GM21825 (cell line): ENCODE data around the gene RNF223.
A peak's percentile ranks its signal among the peaks of the same experiment; 100 is the strongest.

Source experiments
- ATAC-seq: cut with Tn5 transposase; IDR thresholded peaks from one replicate; pipeline ENCODE4 v1.9.1; 2021; ENCODE audit warnings: mild to moderate bottlenecking, moderate library complexity; ENCODE audit not compliant: unreplicated experiment

Gene RNF223

DNA sequence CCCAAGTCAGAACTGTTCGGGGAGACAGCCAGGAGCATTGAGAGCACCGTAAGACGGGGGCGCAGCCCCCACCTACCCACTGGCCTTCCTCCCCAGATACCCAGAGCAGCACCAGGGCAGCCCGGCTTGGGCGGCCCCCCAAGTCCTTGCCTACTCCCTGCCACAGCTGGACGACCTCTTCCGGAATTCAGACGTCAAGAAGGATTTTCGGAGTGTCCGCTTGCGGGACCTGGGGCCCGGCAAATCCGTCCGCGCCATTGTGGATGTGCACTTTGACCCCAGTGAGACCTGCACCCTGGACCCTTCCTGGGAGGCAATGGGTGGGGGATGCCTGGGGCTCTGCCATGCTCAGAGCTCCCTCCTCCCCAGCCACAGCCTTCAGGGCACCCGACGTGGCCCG lies 26.7 kb downstream of the RNF223 start:
- no peak for ATAC-seq

DNA sequence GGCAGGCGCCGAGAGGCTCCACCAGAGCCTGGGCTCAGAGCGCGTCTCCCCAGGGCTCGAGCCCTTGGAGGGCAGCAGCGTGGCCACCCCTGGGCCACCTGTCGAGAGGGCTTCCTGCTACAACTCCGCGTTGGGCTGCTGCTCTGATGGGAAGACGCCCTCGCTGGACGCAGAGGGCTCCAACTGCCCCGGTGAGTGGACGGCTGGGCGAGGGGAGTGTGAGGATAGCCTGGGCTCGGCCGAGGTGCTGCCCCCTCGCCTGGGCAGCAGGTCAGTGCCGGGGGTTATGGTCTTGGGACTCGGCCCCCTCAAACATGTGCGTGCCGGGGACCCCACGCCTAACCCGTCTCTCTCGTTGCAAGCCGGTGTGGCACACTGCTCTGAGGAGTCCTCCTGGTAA lies 27.3 kb downstream of the RNF223 start:
- ATAC-seq = no peak

DNA sequence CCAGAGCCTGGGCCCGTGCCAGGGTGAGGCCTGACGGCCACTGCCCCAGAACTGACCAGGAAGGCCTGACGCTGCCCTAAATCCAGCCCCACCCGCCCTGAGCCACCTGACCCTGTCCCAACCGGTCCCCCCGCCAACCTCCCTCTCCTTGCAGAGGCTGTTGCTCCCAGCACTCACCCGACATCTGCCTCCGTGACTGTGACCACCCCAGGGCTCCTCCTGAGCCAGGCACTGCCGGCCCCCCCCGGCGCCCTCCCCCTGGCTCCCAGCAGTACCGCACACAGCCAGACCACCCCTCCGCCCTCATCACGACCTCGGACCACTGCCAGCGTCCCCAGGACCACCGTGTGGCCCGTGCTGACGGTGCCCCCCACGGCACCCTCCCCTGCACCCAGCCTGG lies 27.9 kb downstream of the RNF223 start:
- no peak for ATAC-seq

DNA sequence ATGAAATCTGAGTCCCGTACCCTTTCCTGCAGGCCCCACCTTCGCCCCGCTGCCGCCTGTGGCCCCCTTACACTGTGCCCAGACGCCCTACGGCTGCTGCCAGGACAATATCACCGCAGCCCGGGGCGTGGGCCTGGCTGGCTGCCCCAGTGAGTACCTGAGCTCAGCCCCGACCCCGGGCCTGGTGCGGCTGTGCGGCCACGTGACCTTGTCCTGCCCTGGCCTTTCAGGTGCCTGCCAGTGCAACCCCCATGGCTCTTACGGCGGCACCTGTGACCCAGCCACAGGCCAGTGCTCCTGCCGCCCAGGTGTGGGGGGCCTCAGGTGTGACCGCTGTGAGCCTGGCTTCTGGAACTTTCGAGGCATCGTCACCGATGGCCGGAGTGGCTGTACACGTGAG lies 29.0 kb downstream of the RNF223 start:
- no peak for ATAC-seq

DNA sequence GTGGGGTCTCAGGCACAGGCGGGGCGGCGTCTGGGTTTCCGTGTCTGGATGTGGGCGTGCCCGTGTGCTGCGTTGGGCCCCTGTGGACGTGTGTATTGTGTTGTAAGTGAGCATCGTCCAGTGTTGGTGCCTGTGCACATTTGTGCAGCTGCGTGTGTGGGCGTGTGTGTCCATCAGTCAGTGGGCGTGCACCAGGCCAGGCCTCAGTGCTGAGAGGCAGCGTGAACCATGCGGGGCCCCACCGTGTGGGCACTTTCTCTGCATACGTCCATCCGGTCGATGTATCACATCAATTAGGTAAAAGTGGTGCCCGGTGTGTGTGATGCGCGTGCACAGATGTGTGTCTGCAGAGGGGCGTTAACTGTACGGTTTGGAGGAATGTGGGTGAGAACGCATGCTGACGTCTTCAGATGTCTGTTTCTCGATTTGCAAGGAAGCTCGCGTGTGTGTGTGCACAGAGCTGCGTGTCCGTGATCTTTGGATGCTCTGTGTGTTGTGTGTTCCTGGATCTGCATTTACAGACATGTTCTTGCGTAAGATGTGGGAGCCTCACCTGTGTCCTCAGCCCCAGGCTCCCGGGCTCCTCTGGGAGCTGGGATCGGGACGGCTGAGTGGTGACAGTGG lies 29.5 kb downstream of the RNF223 start:
- ATAC-seq = no peak

DNA sequence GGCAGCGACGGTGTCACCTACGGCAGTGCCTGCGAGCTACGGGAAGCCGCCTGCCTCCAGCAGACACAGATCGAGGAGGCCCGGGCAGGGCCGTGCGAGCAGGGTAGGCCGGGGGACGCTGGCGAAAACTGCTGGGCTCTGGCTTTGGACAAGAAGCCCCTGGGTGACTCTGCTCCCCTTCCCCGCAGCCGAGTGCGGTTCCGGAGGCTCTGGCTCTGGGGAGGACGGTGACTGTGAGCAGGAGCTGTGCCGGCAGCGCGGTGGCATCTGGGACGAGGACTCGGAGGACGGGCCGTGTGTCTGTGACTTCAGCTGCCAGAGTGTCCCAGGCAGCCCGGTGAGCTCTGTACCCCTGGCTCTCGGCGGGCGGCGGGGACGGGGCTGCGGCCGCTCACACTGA lies 30.2 kb downstream of the RNF223 start:
- no peak for ATAC-seq

DNA sequence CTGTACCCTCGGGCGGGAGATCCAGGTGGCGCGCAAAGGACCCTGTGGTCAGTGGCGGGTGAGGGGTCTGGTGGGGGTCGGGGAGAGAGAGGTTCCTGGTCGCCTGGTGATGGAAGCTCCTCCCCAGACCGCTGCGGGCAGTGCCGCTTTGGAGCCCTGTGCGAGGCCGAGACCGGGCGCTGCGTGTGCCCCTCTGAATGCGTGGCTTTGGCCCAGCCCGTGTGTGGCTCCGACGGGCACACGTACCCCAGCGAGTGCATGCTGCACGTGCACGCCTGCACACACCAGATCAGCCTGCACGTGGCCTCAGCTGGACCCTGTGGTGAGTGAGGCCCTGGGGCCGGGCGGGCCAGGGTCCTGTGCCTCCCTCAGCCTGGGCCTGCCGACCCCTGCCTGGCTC lies 30.7 kb downstream of the RNF223 start:
- no peak for ATAC-seq

GRCh38 chr1:1042835-1043234 lies 31.3 kb downstream of the RNF223 start:
- ATAC-seq = no peak

DNA sequence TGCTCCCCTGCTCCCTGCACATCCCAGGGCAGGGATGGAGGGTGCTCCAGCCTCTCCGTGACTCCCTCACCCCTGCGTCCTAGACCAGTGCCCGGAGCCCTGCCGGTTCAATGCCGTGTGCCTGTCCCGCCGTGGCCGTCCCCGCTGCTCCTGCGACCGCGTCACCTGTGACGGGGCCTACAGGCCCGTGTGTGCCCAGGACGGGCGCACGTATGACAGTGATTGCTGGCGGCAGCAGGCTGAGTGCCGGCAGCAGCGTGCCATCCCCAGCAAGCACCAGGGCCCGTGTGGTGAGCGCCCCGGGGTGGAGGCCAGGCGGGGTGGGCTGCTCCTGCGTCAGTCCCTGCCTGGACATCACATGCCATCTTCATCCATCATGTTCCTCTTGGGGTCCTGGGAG lies 32.2 kb downstream of the RNF223 start:
- ATAC-seq = no peak

GRCh38 chr1:1041092-1041523 lies 33.0 kb downstream of the RNF223 start:
- ATAC-seq = no peak

GRCh38 chr1:1040004-1040991 lies 33.8 kb downstream of the RNF223 start:
- peak; percentile 39 for ATAC-seq

- ATAC-seq = no peak
Observed at GRCh38 chr1:1039145-1039910, 34.8 kb downstream of the RNF223 start.

DNA sequence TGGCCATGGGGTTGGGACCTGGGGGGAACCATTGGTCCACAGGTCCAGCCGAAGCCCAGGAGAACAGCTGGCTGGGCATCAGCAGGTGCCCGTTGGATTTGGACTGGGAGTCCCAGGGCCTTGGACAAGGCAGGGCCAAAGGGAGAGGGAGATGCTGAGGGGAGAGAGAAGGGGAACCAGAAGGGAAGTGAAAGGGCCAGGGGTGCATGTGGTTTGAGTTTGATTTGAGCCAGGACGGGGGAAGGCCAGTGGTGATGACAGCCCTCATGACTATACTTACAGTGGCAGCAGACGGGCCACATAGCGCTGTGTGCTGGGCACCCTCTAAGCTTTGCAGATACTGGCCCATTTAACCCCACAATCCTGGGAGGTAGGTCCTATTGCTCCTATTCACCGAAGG lies 35.4 kb downstream of the RNF223 start:
- peak; percentile 43 for ATAC-seq

DNA sequence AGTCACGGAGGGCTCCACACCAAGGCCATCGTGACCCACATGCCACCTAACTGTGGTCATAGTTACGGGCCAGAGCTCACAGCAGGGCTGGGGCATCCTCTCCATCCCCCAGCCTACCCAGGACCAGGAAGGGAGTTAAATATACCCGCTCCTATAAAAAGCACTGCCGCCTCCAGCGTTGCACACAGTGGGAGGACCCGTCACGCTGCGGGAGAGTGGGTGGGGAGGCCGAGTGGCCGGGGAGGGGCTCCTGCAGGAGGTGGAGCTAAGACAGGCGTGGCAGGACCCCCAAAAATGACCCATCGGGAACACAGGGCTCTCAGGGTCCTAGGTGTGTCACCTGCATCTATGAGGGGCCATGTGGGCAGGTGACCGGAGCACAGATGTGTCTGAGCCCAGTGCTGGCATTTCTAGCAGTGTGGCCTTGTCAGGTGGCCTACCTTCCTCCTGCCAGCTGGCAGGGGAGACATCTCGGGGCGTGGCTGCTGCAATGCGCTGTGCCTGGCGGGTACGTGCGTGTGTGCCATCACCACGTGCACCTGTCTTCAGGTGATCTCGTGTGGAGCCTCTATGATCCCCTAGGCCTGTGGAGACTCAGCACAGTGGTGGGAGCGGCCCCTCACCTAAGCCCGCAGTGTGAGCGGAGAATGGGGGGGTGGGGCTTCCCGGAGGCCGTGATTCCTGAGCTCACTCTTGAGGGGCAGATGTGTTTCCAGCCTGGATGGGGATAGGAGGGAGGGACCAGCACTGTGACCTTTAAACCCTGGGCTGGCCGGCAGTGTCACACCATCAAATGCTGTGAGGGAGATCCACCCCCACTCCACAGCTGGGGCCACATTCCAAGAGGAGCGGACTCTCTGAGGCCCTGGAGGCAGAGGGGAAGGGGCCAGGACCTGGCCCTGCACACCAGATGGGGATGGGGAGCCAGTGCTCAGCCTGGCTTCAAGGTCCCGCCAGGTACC lies 36.5 kb downstream of the RNF223 start:
- no peak for ATAC-seq

DNA sequence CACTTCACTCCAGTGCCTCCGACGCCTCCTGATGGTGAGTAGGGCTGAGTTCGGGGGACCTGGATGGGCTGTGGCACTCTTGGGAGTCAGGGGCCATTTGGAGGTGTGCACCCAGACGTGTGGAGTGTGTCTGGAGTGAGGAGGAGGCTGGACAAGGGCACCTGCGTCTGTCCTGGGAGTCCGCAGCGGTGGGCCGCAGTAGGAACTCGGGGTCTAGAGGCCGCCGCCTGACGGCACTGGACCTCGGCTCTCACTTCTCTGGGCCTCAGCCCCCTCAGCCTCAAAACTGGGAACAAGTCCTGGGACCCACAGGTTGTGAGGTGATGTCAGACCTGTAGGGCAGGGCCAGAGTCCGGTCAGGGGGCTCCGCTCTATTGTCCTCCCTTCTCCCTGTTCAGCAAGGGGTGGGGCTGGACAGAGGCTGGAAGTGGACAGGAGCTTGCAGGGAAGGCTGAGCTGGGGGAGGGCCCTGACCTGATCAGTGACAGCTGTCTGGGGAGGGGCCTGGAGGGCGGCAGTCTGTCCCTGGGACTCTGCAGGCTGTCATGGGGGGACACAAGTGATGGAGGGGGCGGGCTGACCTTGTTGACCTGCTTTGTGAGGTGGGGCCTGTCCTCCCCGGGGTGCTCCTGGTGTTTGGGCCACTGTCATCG lies 38.7 kb downstream of the RNF223 start:
- ATAC-seq = no peak

DNA sequence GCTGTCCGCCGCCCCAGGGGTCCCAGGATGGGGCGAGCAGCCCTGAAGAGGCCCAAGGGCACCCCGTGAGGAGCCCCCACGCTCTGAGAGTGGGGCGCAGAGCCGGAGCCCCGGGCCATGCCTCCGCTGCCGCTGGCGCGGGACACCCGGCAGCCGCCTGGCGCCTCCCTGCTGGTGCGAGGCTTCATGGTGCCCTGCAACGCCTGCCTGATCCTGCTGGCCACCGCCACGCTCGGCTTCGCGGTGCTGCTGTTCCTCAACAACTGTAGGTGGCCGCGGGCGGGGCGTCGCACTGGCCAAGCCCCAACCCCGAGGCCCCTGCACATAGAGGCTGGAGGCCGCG lies 39.7 kb downstream of the RNF223 start:
- ATAC-seq = no peak

DNA sequence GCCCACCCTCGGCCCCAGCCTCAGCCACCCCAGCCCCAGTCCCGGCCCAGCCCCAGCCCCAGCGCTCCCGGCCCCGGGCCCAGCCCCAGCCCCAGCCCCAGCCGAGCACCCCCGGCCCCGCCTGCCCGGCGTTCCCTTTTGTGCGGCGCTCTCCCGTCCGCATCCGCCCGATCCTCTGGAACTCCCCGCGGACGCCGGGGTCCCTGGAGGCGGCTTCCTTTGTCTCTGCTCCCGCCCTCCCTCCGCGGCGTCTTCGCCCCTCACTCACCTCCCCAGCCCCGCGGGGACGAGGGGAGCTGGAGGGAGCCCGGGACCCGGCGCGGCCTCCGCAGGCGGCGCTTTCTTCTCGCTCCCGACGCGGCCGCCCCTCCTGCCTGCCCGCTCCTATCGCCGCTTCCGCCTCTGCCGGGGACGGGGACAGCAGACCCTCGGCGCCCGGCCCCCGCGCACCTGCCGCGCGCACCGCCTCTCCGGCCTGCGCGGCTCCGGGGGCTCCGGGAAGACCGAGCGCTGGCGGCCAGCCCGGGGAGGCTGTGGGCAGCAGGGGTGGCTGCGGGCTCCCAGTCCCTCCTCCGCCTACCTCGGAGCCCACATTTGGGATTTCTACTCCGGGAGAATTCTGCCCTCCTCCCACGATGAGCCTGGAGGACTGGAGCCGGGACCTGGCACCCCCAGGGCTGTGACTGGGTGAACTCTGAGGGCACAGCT lies 40.2 kb downstream of the RNF223 start:
- ATAC-seq = no peak

GRCh38 chr1:1033009-1033587 lies 41.0 kb downstream of the RNF223 start:
- peak; percentile 72 for ATAC-seq

GRCh38 chr1:1032424-1032823 lies 41.7 kb downstream of the RNF223 start:
- no peak for ATAC-seq
